Measurements from ENCODE around the gene ARHGEF7. TPM values are rescaled to one million over a fixed set of nuclear protein-coding genes. Genes with fewer than 3 reads are reported as not detected.
A peak's percentile ranks its signal among the peaks of the same experiment; 100 is the strongest.

ARHGEF7 gene
- total and polyA plus RNA-seq, 2 experiments from 2014 or later, result 23.6 to 58.9 TPM

DNA sequence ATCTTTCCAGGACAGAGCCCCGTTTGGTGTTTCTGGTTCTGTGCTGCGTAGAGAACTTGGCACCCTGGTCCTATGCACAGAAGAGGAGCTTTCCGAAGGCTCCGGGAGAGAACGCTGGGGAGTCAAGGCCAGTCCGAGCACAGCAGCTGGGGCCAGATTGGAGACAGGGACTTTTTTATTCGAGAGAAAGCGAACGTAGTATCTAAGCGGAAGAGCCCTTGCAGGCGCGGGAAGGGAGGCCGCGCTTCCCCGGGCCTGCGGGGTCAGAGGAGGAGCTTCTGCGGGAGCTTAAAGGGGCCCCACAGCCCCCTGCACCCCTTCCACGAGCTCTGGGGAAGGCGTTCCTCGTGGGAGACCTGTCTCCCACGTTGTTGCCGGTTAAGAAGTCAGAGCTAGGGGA is 48.6 kb upstream of the ARHGEF7 start:
- H3K27ac Mint-ChIP-seq, result no peak overlapping the region; the same call in 1 of the 2 replicates
- H3K36me3 Mint-ChIP-seq (ENCODE audit: low read depth), result peaks cover 9% of the 10 kb centered on the region
- Histone ChIP-seq H3K4me3 (peak overlapping the region; percentile 65), H2AFZ (peak overlapping the region; percentile 99), H3K27me3 (ENCODE audit: insufficient read depth) (peaks cover 37% of the 10 kb centered on the region), H3K79me2 (replicated peaks; ENCODE audit: insufficient read depth) (no peaks in the 10 kb centered on the region), H3F3A (replicated peaks; ENCODE audit: low read depth) (0 out of 2 replicates have a peak, but pooled peaks cover 3% of the 10 kb centered on the region), H3K36me3 (ENCODE audit: insufficient read depth) (no peaks in the 10 kb centered on the region), H3K4me2 (peak overlapping the region; percentile 90), H3K27ac (ENCODE audit: low read depth) (no peak overlapping the region), H3K4me1 (ENCODE audit: insufficient read depth) (peaks cover 39% of the 10 kb centered on the region), H4K20me1 (replicated peaks; ENCODE audit: insufficient read depth) (no peaks in the 10 kb centered on the region), H3K9me2 (ENCODE audit: insufficient read depth) (peaks cover 10% of the 10 kb centered on the region)
- TF ChIP-seq CREB1 (CRISPR knock-in tag; IDR thresholded peaks at IDR 0.05; ENCODE audit: low read depth) (no peak), CTCF (conservative IDR thresholded peaks at IDR 0.05; ENCODE audit: low read depth in 2 of 2) (no peak), EZH2phosphoT487 (IDR thresholded peaks at IDR 0.05; ENCODE audit: unreplicated experiment) (no peak), ZNF114 (CRISPR knock-in tag; IDR thresholded peaks at IDR 0.05) (no peak), STAT1 (IDR thresholded peaks at IDR 0.05; ENCODE audit: unreplicated experiment) (no peak), JUNB (IDR thresholded peaks at IDR 0.05; ENCODE audit: unreplicated experiment) (no peak), ZNF331 (CRISPR knock-in tag; IDR thresholded peaks at IDR 0.05; ENCODE audit: low read depth) (no peak), REST (IDR thresholded peaks at IDR 0.05; ENCODE audit: unreplicated experiment) (no peak), EZH2 (IDR thresholded peaks at IDR 0.05; ENCODE audit: low read depth, unreplicated experiment) (no peak)
- TF ChIP-seq, protein P1, sequence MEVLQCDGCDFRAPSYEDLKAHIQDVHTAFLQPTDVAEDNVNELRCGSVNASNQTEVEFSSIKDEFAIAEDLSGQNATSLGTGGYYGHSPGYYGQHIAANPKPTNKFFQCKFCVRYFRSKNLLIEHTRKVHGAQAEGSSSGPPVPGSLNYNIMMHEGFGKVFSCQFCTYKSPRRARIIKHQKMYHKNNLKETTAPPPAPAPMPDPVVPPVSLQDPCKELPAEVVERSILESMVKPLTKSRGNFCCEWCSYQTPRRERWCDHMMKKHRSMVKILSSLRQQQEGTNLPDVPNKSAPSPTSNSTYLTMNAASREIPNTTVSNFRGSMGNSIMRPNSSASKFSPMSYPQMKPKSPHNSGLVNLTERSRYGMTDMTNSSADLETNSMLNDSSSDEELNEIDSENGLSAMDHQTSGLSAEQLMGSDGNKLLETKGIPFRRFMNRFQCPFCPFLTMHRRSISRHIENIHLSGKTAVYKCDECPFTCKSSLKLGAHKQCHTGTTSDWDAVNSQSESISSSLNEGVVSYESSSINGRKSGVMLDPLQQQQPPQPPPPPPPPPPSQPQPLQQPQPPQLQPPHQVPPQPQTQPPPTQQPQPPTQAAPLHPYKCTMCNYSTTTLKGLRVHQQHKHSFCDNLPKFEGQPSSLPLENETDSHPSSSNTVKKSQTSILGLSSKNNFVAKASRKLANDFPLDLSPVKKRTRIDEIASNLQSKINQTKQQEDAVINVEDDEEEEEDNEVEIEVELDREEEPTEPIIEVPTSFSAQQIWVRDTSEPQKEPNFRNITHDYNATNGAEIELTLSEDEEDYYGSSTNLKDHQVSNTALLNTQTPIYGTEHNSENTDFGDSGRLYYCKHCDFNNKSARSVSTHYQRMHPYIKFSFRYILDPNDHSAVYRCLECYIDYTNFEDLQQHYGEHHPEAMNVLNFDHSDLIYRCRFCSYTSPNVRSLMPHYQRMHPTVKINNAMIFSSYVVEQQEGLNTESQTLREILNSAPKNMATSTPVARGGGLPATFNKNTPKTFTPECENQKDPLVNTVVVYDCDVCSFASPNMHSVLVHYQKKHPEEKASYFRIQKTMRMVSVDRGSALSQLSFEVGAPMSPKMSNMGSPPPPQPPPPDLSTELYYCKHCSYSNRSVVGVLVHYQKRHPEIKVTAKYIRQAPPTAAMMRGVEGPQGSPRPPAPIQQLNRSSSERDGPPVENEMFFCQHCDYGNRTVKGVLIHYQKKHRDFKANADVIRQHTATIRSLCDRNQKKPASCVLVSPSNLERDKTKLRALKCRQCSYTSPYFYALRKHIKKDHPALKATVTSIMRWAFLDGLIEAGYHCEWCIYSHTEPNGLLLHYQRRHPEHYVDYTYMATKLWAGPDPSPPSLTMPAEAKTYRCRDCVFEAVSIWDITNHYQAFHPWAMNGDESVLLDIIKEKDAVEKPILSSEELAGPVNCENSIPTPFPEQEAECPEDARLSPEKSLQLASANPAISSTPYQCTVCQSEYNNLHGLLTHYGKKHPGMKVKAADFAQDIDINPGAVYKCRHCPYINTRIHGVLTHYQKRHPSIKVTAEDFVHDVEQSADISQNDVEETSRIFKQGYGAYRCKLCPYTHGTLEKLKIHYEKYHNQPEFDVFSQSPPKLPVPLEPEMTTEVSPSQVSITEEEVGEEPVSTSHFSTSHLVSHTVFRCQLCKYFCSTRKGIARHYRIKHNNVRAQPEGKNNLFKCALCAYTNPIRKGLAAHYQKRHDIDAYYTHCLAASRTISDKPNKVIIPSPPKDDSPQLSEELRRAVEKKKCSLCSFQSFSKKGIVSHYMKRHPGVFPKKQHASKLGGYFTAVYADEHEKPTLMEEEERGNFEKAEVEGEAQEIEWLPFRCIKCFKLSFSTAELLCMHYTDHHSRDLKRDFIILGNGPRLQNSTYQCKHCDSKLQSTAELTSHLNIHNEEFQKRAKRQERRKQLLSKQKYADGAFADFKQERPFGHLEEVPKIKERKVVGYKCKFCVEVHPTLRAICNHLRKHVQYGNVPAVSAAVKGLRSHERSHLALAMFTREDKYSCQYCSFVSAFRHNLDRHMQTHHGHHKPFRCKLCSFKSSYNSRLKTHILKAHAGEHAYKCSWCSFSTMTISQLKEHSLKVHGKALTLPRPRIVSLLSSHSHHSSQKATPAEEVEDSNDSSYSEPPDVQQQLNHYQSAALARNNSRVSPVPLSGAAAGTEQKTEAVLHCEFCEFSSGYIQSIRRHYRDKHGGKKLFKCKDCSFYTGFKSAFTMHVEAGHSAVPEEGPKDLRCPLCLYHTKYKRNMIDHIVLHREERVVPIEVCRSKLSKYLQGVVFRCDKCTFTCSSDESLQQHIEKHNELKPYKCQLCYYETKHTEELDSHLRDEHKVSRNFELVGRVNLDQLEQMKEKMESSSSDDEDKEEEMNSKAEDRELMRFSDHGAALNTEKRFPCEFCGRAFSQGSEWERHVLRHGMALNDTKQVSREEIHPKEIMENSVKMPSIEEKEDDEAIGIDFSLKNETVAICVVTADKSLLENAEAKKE (CRISPR knock-in tag; IDR thresholded peaks at IDR 0.05), result no peak
- TF ChIP-seq, protein P2, sequence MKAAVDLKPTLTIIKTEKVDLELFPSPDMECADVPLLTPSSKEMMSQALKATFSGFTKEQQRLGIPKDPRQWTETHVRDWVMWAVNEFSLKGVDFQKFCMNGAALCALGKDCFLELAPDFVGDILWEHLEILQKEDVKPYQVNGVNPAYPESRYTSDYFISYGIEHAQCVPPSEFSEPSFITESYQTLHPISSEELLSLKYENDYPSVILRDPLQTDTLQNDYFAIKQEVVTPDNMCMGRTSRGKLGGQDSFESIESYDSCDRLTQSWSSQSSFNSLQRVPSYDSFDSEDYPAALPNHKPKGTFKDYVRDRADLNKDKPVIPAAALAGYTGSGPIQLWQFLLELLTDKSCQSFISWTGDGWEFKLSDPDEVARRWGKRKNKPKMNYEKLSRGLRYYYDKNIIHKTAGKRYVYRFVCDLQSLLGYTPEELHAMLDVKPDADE (IDR thresholded peaks at IDR 0.05), result no peak
- H3K27me3 Mint-ChIP-seq (ENCODE audit: insufficient read depth, low read depth, poor library complexity), result peaks cover 30% of the 10 kb centered on the region
- peaks cover 42% of the 10 kb centered on the region for H3K4me1 Mint-ChIP-seq
- H3K4me3 Mint-ChIP-seq, result peak overlapping the region; percentile 77
- ATAC-seq (peak; percentile 51), DNase-seq (ENCODE audit: low spot score) (peak; percentile 58)
- H3K9me3 Mint-ChIP-seq, result peaks cover 12% of the 10 kb centered on the region

Measured in GM23338 (cell line).